Kidney (tissue), 14 donors: Measurements from ENCODE around the gene CHCHD1. TPM values are rescaled to one million over a fixed set of nuclear protein-coding genes. Genes with fewer than 3 reads are reported as not detected.

Experiments
- DNase-seq, 5 donors: peaks; one replicate each; pipeline ENCODE4 v3.0.0-alpha.2; 2013 to 2020
- FAIRE-seq: peaks from 2 replicates; lab custom pipeline; 2012; peaks lifted over from hg19 to GRCh38; lab: Jason Lieb, UNC
- H3K27ac ChIP-seq, 2 donors: one replicate each; pipeline ENCODE4 v1.7.0; 2013; ENCODE audit warnings: low read depth in 2 of 2, low read length in 2 of 2, inconsistent platforms in 1 of 2
- H3K27me3 ChIP-seq: one replicate; pipeline ENCODE4 v1.7.1; 2013; ENCODE audit warnings: low read length, inconsistent platforms; ENCODE audit not compliant: control insufficient read depth, insufficient read depth
- H3K36me3 ChIP-seq, 3 donors: one replicate each; pipeline versions ENCODE4 v1.7.0 to v1.7.1; 2013; ENCODE audit warnings: low read length in 3 of 3, control low read depth in 1 of 3, inconsistent platforms in 1 of 3; ENCODE audit not compliant: insufficient read depth in 3 of 3, control insufficient read depth in 2 of 3
- H3K4me1 ChIP-seq, 3 donors: one replicate each; pipeline versions ENCODE4 v1.7.0 to v1.7.1; 2013; ENCODE audit warnings: low read length in 3 of 3, inconsistent platforms in 1 of 3, low read depth in 1 of 3; ENCODE audit not compliant: control insufficient read depth in 2 of 3, insufficient read depth in 2 of 3
- H3K4me3 ChIP-seq, 3 donors: one replicate each; pipeline versions ENCODE4 v1.7.0 to v1.8.1; 2013; ENCODE audit warnings: low read length in 3 of 3, control low read depth in 1 of 3, inconsistent platforms in 1 of 3
- H3K9ac ChIP-seq, 3 donors: one replicate each; pipeline versions ENCODE4 v1.7.0 to v1.7.1; 2013; ENCODE audit warnings: low read length in 3 of 3, control low read depth in 1 of 3, inconsistent platforms in 1 of 3
- H3K9me3 ChIP-seq, 3 donors: one replicate each; pipeline versions ENCODE4 v1.7.0 to v1.7.1; 2013; ENCODE audit warnings: low read length in 3 of 3, control low read depth in 1 of 3, inconsistent platforms in 1 of 3; ENCODE audit not compliant: control insufficient read depth in 2 of 3, insufficient read depth in 1 of 3
- intact Hi-C: fragments of 100-400 bp; cut with DNase I; formaldehyde crosslinking; loops from one replicate; pipeline ENCODE4 v1.11.1; 2022
- polyA plus RNA-seq: library from polyadenylated mRNA; stranded (reverse); fragments of 350-450 nt; fragmentation: Illumina TruSeq; extraction: RNeasy Lipid Tissue Mini Kit (QIAGEN cat#74804); gene quantifications from one replicate; pipeline ENCODE4 v1.2.3, GENCODE V29; 2014; ENCODE audit warnings: low read depth, low replicate concordance; ENCODE audit not compliant: insufficient read depth
- total RNA-seq: library from RNA; stranded (reverse); fragmentation: NEBNext Ultra II Directional; extraction: Animal tissue kit (Norgen Biotek cat#: 25700); gene quantifications from one replicate; pipeline ENCODE4 v1.2.1, GENCODE V29; 2021
- TF ChIP-seq, protein P1 (sequence below): IDR thresholded peaks from 3 replicates; pipeline ENCODE4 v1.5.1; 2012; ENCODE audit warnings: mild to moderate bottlenecking, moderate library complexity, borderline replicate concordance; ENCODE audit not compliant: insufficient read depth; ENCODE audit errors: extremely low read depth
- donor health status: control.
- donor health status: control.
- donor health status: control.
- donor health status: control.
- donor health status: control.
- donor health status: DM: yes; HTN: yes; CAD: no.
- donor health status: Normal renal cell carcinoma (clear cell type).

CHCHD1 gene
- total and polyA plus RNA-seq, 2 donors from 2014 or later: 23.4 to 105 TPM

DNA sequence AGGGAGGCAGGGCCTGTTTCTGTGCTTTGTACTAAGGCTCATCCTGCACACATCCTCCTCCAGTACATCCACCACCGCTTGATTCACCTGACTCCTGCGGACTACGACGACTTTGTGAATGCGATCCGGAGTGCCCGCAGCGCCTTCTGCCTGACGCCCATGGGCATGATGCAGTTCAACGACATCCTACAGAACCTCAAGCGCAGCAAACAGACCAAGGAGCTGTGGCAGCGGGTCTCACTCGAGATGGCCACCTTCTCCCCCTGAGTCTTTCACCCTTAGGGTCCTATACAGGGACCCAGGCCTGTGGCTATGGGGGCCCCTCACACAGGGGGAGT is 19.4 kb downstream of the CHCHD1 start:
- H3K9ac ChIP-seq: no peak overlapping the region
- no peak for DNase-seq
- no peaks in the 10 kb centered on the region for H3K27me3 ChIP-seq
- no peaks in the 10 kb centered on the region for H3K4me1 ChIP-seq
- no peak overlapping the region for H3K27ac ChIP-seq
- FAIRE-seq: no peak
- H3K36me3 ChIP-seq: peaks cover 0 to 78% (median 55%) of the 10 kb centered on the region in 3 donors
- no peaks in the 10 kb centered on the region for H3K9me3 ChIP-seq
- intact Hi-C loops: no loop called here
- TF ChIP-seq, protein P1, sequence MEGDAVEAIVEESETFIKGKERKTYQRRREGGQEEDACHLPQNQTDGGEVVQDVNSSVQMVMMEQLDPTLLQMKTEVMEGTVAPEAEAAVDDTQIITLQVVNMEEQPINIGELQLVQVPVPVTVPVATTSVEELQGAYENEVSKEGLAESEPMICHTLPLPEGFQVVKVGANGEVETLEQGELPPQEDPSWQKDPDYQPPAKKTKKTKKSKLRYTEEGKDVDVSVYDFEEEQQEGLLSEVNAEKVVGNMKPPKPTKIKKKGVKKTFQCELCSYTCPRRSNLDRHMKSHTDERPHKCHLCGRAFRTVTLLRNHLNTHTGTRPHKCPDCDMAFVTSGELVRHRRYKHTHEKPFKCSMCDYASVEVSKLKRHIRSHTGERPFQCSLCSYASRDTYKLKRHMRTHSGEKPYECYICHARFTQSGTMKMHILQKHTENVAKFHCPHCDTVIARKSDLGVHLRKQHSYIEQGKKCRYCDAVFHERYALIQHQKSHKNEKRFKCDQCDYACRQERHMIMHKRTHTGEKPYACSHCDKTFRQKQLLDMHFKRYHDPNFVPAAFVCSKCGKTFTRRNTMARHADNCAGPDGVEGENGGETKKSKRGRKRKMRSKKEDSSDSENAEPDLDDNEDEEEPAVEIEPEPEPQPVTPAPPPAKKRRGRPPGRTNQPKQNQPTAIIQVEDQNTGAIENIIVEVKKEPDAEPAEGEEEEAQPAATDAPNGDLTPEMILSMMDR: no peak
- no peak overlapping the region for H3K4me3 ChIP-seq

DNA sequence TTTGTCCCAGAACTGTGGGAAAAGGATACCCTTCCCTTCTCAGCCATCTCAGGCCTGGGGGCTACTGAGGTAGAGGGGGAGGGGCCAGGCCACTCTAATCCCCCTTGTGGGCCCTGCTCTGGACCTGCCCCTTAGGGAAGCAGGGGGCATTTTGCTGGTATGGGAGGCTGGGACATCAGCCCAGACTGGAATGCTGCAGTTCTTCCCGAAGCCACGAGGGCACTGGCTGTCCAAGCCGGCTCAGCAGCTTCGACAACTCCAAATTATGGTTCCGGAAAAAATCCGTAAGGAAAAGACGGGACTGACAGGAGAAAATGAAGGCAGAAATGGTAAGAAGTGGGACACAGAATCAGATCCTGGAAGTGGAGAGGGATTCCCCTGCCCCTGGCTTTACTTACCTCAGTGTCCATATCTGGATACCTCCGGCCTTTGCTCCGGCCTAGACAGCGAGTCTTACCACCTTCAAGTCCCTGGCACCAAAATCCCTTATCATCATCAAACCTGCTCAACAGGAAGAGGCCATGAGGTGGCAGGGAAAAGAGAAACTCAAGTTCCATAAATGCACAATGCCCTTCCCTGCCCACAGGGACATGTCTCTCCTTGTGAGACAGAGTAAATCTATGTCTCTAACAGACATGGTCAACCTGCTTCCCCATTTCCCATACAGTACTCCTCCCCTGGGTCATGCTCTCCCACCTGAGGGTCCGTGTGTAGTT is 20.6 kb downstream of the CHCHD1 start:
- no peak for FAIRE-seq
- DNase-seq: no peak
- intact Hi-C loops: no loop called here
- no peaks in the 10 kb centered on the region for H3K4me1 ChIP-seq
- no peaks in the 10 kb centered on the region for H3K27me3 ChIP-seq
- H3K27ac ChIP-seq: no peak overlapping the region
- H3K9ac ChIP-seq: no peak overlapping the region
- TF ChIP-seq, protein P1: no peak
- no peak overlapping the region for H3K4me3 ChIP-seq
- H3K36me3 ChIP-seq: peaks cover 0 to 76% (median 55%) of the 10 kb centered on the region in 3 donors
- no peaks in the 10 kb centered on the region for H3K9me3 ChIP-seq

DNA sequence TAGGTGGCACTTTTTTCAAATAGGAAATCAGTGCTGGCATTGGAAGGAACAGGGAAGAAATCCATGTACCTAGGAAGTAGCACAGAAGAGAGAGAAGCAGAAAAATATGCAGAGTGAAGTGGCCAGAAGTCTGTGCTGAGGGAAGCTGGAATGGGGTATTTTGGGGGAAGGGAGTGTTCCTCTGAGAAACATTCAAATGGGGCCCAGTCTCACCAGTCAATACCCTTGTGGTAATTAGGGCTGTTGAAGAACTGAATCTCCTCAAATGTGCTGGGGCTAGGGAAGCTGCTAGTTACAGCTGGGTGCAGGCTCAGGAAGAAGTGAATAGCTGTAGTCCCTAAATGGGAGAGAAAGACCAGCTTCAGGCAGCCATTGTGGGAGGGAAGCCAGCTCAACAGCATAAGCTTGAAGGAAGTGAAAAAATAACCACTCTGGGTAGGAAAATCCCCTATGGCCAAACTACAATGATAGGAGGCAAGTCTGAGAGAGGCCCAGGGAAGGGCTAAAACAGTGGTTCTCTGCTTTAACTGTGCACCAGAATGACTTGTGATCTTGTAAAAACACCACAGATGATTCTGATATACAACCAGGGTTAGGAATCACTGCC is 21.9 kb downstream of the CHCHD1 start:
- no peaks in the 10 kb centered on the region for H3K4me1 ChIP-seq
- no peaks in the 10 kb centered on the region for H3K9me3 ChIP-seq
- H3K36me3 ChIP-seq: peaks cover 0 to 73% (median 46%) of the 10 kb centered on the region in 3 donors
- H3K9ac ChIP-seq: no peak overlapping the region
- H3K27me3 ChIP-seq: no peaks in the 10 kb centered on the region
- intact Hi-C loops: no loop called here
- DNase-seq (no peak), FAIRE-seq (no peak)
- TF ChIP-seq, protein P1: no peak
- no peak overlapping the region for H3K4me3 ChIP-seq
- no peak overlapping the region for H3K27ac ChIP-seq
